ENCODE measurements around the gene OR10J5.
"Not testable (repeated sequence)": the region's sequence is repeated elsewhere in the genome, so short reads cannot be mapped to it uniquely, and the experiment has no call there.

Gene OR10J5, protein sequence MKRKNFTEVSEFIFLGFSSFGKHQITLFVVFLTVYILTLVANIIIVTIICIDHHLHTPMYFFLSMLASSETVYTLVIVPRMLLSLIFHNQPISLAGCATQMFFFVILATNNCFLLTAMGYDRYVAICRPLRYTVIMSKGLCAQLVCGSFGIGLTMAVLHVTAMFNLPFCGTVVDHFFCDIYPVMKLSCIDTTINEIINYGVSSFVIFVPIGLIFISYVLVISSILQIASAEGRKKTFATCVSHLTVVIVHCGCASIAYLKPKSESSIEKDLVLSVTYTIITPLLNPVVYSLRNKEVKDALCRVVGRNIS

DNA sequence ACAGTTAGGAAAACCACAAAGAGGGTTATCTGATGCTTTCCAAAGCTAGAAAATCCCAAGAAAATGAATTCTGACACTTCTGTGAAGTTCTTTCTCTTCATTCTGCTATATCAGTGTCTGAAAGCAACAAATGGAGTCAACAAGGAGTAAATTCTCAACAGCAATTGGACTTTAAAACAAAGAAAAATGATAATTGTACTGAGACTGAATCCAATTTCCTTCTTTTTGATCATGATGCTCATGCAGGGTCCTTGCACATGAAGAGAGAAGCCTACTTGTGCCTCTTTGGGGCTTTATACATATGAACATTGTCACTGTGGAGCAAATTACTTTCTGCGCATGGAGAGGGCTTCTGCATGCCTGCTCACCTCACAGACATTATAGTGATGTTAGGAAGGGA, at the start of gene OR10J5:
OR10J5 (minus strand) TSS at position 101 of the 400 bp plus-strand sequence; CDS start at position 101, 0 bp downstream.
- DNase-seq = no peak

DNA sequence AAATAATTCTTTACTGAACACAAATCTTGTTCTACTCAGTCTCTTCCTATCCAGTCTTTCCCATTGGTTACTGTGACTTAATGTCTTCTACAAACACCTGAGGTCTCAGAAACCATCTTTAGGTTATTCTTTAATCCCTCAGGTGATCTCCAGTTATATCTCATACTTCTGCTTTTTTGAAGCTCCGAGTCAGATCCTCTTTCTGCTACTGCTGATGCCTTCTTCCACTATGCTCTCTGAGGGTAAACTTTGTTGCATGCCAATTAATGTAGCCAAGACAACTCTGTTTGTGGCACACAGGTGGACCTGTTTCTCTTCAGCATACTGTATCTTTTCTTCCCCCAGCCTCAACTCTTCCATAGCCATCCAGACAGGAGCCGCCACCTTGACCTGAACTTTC, 48.7 kb upstream of the OR10J5 start:
- no peak for DNase-seq

DNA sequence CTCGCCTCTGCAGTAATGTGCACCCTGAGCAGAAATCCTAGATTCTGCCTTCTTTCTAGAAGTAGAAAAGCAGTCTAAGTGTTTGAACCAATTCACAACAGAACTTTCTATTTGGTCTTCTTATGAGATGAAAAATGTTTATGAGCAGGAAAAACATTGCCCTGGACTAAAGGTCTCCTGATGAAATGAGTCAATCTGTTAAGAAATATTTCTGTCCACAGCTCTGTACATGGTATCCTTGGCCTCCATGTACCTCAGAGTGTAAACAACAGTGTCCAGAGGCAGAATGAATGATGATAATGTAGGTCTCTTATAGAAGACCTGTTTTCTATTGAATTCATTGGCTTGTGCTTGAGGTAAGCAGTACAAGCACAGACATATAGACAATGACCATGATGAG, 45.6 kb upstream of the OR10J5 start:
- DNase-seq = no peak

DNA sequence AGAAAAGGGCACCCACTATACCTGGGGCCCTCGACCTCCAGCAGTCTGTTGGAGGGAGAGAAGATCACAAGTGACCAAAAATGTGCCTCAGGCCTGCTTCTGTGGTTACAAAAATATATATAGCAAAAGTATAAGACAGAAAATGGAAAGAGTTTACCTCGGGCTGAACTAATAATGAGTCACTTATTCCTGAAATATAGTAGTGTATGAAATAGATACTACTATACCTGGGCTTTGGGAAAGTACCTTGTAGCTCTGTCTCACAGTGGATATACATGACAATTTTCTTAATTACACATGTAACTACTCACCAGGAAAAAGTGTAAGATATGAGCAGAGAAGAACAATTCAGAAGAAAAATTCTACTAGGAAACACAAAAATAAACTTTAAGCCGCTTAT, 44.5 kb upstream of the OR10J5 start:
- DNase-seq = no peak

DNA sequence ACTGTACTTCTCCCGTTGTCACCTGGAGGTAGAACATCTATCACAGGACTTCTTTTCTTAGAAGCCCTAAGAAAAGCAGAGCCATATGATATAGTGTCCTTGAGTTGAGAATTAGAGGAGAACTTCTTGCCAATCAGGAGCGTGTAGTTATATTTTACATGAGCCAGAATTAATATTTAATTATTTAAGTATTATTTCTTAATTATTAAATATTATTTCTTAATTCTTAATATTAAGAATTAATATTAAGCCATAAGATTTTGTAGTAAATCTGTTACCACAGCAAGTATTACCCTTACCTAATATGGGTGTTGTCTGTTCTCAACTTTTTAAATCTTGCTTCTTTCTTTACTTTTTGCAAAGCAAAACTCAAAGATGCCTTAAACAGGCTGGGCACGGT, 41.6 kb upstream of the OR10J5 start:
- no peak for DNase-seq

DNA sequence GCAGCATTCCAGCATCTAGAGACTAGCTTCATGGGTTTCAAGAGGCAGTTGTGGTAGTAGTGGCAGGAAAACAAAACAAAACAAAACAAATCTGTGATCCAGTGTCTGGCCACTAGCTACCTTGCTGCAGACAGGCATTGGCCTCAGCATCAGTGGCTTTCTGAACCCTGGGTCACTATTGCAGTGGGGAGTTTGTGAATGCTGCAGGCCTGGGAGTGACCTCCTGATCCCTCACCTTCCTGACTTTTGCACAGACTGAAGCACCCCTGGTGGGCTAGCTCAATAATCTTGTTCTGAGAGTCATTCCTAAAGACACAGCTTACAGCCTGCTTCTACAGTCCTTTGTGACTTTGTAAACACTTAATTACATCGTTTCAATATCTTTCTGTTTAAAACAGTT, 26.9 kb upstream of the OR10J5 start:
- no peak for DNase-seq

DNA sequence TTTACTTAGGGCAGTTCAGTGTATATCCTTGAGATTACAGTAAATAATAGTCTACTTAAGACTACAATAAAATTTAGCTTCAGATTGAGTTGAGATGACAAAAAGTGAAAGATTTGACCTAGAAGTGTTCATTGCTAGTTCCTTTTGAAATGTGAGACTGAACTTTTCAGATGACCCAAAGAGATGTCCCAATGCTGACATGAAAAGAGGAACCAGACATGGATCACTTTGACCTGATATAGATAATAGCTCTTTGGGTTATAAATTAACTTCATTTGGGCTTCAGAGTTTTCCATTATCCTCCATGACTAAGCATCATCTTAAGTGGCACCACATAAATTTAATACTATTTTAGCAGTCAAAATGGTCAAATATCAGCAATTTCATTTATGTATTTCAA, 25.7 kb upstream of the OR10J5 start:
- DNase-seq = no peak

DNA sequence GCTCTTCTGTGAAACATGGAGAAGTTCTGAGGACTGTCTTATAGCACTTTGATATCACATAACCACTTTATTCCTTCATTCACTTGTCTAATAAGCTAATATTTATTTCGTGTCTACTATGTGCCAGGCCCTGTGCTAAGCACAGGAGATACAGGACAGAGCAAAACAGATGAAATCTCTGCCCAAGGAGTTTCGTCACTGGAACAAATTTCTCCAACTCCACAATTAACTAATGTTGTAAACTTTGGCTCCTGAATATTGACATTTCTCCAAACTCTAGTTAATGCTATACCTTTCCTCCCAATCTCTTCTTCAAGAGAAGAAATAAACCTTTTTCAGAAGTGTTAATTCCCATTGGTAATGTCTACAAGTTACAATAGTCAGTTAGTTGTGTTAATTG, 24.8 kb upstream of the OR10J5 start:
- DNase-seq = no peak

DNA sequence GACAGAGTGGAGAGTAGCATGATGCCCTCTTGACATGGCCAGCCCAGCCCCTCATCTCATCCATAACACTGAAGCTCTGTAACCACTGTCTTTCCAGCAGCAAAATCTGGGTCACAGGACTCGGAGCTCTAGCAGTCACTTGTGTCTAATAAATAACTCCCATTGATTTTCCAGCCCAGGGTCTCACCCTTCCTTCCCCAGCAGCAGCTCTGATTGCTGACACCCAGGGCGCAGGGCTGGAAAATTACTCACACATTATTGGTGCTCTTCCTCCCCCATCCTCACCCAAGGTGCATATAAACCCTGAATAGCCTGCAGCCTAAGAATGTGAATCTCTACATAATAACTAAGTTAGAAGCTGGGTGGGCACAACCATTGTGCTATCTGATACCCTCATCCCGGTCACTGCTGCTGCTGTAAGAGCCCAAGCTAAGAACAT, 21.1 kb upstream of the OR10J5 start:
- DNase-seq = no peak

DNA sequence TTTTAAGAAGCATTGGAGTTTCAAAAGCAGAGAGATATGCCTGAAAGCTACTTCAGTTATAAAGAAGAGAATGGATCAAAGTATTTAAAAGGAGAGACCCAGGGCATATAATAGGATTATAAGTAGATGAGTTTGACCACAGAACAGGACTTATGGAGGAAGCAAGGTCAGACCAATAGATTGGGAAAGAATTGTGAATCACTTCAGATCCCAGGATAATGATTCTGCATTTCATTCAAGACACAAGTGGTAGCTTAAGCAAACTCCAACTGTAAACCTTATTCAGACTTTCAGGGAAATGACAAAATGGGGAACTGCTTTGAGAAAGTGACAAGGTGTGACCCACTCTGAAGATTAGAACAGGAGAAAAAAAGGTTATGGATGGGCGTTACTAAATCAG, 18.9 kb upstream of the OR10J5 start:
- no peak for DNase-seq

DNA sequence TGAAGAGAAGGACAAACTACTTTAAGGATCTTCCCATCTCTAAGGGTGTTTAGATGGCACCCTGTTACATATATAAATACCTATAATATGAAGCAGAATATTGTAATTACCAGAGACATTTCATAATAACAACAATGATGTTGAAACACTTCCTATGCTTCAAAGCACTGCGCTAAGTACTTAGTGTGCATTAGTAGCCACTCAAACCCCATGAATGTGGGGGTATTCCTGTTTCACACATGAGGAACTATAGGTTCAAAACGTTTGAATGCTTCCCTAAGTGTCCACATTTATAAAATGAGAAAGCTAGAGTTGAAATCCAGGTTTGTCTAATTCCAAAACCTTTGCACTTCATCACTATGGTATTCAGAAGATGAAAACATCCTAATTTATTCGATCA, 18.5 kb upstream of the OR10J5 start:
- DNase-seq = no peak

DNA sequence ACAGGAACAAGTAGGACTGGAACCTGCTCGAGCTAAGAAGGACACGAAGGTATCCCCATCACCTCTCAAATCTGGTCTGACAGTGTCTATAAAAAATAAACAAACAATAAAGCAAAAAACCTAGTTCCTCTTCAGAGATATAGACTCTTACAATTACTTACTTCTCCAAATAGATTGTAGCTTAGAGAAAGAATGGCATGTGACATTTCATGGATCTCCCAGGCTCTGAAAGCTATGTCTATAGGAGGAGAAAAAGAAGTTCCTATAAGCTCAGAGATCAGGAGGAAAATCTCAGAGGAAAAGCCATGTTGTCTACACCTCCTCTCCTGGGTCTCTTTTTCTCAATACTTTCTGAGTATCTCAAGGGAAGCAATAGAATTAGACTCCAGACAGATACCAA, 12.3 kb upstream of the OR10J5 start:
- DNase-seq = no peak

DNA sequence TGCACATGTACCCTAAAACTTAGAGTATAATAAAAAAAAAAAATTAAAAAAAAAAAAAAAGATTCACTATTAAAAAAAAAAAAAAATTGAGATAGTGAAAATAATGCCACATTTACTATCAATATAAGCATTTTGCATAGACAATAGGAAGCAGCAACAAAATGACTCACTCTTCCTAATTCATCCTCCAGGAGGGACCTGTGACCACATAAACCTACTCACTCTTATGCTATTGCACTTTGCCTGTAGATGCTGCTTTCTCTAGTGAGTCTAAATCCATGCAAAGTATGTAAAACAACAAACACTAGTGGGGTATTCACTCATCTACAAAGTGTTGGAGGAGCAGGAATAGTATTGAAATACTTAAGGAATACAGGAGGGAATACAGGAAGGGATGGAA, 2.9 kb downstream of the OR10J5 start:
- no peak for DNase-seq

DNA sequence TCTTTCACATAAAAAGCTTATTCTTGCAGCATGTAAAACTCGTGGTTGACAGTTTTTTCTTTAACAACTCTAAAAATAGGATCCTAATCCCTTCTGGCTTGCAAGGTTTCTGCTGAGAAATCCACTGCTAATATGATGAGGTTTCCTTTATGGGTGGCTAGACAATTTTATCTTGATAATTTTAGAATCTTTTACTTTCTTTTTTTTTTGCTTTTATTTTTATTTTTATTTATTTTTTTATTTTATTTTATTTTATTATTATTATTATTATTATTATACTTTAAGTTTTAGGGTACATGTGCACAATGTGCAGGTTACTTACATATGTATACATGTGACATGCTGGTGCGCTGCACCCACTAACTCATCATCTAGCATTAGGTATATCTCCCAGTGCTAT, 11.0 kb downstream of the OR10J5 start:
- not testable (repeated sequence) for DNase-seq

DNA sequence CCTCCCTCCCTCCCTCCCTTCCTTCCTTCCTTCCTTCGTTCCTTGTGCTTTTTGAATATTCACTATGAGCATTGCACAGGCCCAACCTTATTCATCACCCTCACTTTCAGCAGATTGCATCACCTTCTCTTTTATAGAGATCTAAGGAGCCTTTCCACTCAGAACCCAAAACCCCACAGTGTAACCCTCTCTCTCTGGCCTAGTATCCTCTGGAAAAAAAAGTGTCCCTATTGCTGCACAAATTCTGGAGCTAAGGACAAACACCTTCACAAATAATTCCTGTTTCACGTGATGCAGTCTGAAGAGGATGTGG, 25.6 kb downstream of the OR10J5 start:
- no peak for DNase-seq

DNA sequence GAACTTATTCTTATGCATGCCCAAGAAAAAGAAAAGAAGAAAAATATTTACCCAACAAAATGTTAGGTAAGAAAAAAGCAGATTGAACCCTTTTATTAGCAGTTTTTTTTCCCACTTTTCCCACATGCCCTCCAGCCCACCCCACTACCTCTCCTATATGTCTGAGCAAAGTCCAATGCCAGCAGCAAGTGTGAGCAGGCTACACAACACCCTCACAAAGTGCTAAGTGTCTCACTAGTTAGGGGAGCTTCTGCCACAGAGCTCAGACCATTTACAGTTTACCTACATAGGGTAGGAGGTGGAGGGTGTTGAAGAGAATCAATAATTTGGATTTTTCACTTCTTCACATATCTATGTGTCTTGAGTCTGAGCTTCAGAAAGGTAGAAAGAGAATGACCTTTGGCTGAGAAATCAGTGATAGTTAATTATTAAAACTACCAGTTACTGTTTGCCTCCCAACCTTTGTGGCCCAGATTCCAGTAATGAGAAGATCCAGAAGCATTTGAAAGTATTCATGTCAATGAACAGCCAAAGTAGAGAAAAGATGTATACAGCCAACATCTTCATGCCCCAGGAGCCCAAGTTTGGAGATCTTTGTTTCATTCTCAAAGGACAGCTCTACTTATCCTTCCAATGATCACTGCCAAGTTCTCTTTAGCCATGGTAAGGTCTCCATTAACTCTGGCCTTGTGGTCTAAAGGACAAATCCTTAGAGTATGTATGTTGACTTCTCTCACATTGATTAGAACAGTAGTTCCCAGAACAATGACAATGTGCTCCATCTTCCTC, 26.2 kb downstream of the OR10J5 start:
- no peak for DNase-seq

DNA sequence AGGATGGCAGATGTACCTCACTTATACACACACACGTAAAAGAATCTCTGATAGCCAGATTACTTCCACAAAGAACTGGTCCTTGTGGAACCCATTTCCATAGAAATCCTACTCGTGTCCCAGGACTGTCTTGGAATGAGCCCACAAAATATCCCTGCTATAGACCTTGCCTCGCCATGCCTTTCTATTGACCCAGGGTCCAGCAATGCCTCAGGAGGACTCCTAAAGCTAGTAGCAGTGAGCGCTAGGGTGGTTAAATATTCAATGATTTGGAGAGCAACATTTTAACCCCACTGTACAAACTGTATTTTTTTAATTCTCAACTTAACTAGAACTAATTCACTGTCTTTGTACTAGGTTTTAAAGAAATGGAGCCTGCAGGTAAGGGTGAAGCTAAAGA, 26.9 kb downstream of the OR10J5 start:
- no peak for DNase-seq

DNA sequence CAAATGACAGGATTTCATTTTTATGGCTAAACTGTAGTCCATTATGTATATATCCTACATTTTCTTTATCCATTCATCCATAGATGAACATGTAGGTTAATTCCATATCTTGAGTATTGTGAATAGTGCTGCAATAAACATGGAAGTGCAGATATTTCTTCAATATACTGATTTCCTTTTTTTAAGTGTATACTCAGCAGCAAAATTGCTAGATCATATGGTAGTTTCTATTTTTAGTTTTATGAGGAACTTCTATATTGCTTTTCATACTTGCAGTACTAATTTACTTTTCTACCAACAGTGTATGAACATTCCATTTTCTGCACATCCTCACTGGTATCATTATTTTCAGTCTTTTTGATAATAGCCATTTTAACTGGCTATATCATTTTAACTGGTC, 30.1 kb downstream of the OR10J5 start:
- no peak for DNase-seq

DNA sequence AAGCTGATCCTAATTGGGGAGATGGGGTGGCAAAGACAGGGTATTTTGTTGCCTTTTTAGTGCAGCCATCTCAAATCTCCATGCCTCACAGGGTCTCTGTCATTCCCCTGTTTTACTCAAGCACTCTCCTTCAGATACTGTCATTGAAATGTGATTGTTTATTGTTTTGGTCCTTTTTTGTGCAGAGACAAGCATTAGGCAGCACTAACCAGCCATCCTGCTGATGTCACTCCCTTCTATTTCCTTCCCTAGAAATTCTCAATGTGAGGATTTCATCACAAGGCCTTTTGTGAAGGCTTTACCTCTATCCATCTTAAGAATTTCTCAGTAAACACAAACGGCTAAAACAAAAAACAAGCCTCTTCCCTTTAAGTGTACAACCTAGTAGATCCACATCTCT, 34.7 kb downstream of the OR10J5 start:
- no peak for DNase-seq

DNA sequence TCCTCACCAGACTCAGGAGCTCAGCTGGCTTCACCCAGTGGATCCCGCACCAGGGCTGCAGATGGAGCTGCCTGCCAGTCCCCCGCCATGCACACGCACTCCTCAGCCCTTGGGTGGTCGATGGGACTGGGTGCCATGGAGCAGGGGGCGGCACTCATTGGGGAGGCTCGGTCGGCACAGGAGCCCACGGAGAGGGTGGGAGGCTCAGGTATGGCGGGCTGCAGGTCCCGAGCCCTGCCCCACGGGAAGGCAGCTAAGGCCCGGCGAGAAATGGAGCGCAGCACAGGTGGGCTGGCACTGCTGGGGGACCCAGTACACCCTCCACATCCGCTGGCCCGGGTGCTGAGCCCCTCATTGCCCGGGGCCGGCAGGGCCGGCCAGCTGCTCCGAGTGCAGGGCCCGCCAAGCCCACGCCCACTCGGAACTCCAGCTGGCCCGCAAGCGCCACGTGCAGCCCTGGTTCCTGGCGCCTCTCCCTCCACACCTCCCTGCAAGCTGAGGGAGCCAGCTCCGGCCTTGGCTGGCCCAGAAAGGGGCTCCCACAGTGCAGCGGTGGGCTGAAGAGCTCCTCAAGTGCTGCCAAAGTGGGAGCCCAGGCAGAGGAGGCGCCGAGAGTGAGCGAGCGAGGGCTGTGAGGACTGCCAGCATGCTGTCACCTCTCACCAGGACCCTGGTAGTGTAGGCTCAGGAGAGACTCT, 41.1 kb downstream of the OR10J5 start:
- not testable (repeated sequence) for DNase-seq

DNA sequence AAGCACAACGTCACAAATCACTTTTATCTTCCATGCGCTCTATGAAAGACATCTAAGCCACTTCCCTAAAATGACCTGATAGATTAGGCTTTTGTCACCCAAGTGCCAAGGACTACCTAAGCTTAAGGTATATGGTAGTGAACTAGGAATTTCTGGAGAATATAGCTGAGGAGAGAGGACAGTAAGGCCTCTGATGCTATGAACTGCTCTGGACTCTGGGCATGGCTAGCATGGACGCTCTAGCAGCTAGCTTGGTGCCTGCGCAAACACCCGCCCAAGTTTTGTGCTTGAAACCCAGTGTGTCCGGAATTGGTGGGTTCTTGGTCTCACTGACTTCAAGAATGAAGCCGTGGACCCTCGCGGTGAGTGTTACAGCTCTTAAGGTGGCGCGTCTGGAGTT, 42.5 kb downstream of the OR10J5 start:
- no peak for DNase-seq

DNA sequence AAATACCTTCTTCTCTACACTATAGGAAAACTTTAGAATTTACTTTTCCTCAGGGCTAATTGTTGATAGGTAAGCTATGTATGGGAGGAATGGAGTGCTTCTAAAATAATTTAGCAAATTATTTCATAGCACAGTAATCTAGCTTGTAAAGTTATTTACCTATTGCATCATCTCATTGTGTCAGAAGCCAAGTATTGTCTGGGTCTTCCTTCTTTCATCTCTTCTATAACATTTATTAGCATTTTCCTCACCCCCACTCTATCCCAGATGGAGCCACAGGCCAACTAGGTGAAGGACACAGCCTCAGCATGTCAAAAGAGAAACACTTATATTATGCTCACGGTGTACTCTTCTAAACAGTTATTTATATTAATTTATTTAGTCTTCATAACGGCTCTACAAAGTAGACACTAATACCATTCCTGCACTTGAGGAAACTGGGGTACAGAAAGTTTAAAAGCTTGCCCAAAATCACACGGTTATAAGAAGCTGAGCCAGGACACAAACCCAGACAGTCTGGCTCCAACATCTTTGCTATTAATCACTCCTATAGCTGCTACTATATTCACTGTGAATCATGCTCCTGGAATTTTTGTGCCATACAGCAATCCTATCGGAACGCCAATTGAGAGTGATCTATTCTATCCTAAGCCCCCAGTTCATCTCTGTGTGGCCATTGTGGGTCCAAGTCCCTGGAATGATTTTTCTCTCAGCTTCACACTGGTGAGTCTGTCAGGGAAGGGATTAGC, 43.1 kb downstream of the OR10J5 start:
- no peak for DNase-seq

Data from activated CD8-positive, alpha-beta memory T cell treated with anti-CD3 and anti-CD28 coated beads, Interleukin-2, amount 50 U/mL, for 48 hours (primary cell).